ENCODE data around the gene TLR6.

Gene TLR6

GRCh38 chr4:38837334-38837733 is 19.3 kb downstream of the TLR6 start:
- peaks cover 3% of the 10 kb centered on the region for H3K9me3 ChIP-seq (ENCODE audit: severe bottlenecking)
- no peak for DNase-seq
- H3K27ac ChIP-seq, result no peak overlapping the region
- no peaks in the 10 kb centered on the region for H3K36me3 ChIP-seq
- no peak for TF ChIP-seq CTCF (IDR thresholded peaks at IDR 0.05; ENCODE audit: low read depth, low read length)
- H3K27me3 ChIP-seq (ENCODE audit: insufficient read depth, low read depth, severe bottlenecking), result no peaks in the 10 kb centered on the region
- H3K4me3 ChIP-seq (ENCODE audit: low read depth, low read length), result no peak overlapping the region

GRCh38 chr4:38834570-38834969 is 22.0 kb downstream of the TLR6 start:
- Histone ChIP-seq H3K27me3 (ENCODE audit: insufficient read depth, low read depth, severe bottlenecking) (no peaks in the 10 kb centered on the region), H3K36me3 (no peaks in the 10 kb centered on the region), H3K4me3 (ENCODE audit: low read depth, low read length) (no peak overlapping the region), H3K27ac (no peak overlapping the region), H3K9me3 (ENCODE audit: severe bottlenecking) (peaks cover 3% of the 10 kb centered on the region)
- DNase-seq, result no peak
- no peak for TF ChIP-seq CTCF (IDR thresholded peaks at IDR 0.05; ENCODE audit: low read depth, low read length)

GRCh38 chr4:38832624-38833528 is 23.7 kb downstream of the TLR6 start:
- Histone ChIP-seq H3K9me3 (ENCODE audit: severe bottlenecking) (peaks cover 3% of the 10 kb centered on the region), H3K36me3 (no peaks in the 10 kb centered on the region), H3K27ac (no peak overlapping the region), H3K4me3 (ENCODE audit: low read depth, low read length) (no peak overlapping the region), H3K27me3 (ENCODE audit: insufficient read depth, low read depth, severe bottlenecking) (no peaks in the 10 kb centered on the region)
- peak; percentile 62 for TF ChIP-seq CTCF (IDR thresholded peaks at IDR 0.05; ENCODE audit: low read depth, low read length)
- DNase-seq, result no peak

- TF ChIP-seq CTCF (IDR thresholded peaks at IDR 0.05; ENCODE audit: low read depth, low read length), result no peak
- H3K27ac ChIP-seq, result no peak overlapping the region
Measured at GRCh38 chr4:38832206-38832605, 24.4 kb downstream of the TLR6 start.

GRCh38 chr4:38831653-38832052 is 25.0 kb downstream of the TLR6 start:
- Histone ChIP-seq H3K4me3 (ENCODE audit: low read depth, low read length) (no peak overlapping the region), H3K27me3 (ENCODE audit: insufficient read depth, low read depth, severe bottlenecking) (no peaks in the 10 kb centered on the region), H3K27ac (no peak overlapping the region), H3K9me3 (ENCODE audit: severe bottlenecking) (peaks cover 3% of the 10 kb centered on the region), H3K36me3 (no peaks in the 10 kb centered on the region)
- no peak for DNase-seq
- no peak for TF ChIP-seq CTCF (IDR thresholded peaks at IDR 0.05; ENCODE audit: low read depth, low read length)

More at GRCh38 chr4:38832206-38832605, 24.4 kb downstream of the TLR6 start:
- no peak for DNase-seq
- no peak overlapping the region for H3K4me3 ChIP-seq (ENCODE audit: low read depth, low read length)
- H3K9me3 ChIP-seq (ENCODE audit: severe bottlenecking), result peaks cover 3% of the 10 kb centered on the region
- no peaks in the 10 kb centered on the region for H3K36me3 ChIP-seq
- H3K27me3 ChIP-seq (ENCODE audit: insufficient read depth, low read depth, severe bottlenecking), result no peaks in the 10 kb centered on the region
